Activated CD4-positive, alpha-beta T cell treated with anti-CD3 and anti-CD28 coated beads for 36 hours (primary cell): ENCODE results near the gene CENPA. TPM values are rescaled to one million over a fixed set of nuclear protein-coding genes. Genes with fewer than 3 reads are reported as not detected.
"Not testable (repeated sequence)": the region's sequence is repeated elsewhere in the genome, so short reads cannot be mapped to it uniquely, and the experiment has no call there.

Experiments
- ATAC-seq: fragments of 200-7000 bp; cut with Tn5 transposase; one replicate; pipeline ENCODE4 v1.10.0; 2021; ENCODE audit warnings: mild to moderate bottlenecking, moderate library complexity
- CTCF ChIA-PET: fragments of 350-600 bp; sonication (Branson Sonifier 250); formaldehyde crosslinking; loops from one replicate; lab custom pipeline; 2021; ENCODE audit warnings: antibody characterized with exemption; lab: Charles Lee
- POLR2A ChIA-PET: fragments of 350-600 bp; sonication (Branson Sonifier 250); formaldehyde crosslinking; loops from one replicate; lab custom pipeline; 2021; ENCODE audit warnings: antibody characterized with exemption, inconsistent platforms; lab: Charles Lee
- DNase-seq: peaks from one replicate; pipeline ENCODE4 v3.0.0-alpha.2; 2020
- H3K27ac Mint-ChIP-seq: one replicate; pipeline ENCODE4 v1.8.0; 2021; ENCODE audit warnings: mixed read lengths
- H3K27me3 Mint-ChIP-seq: one replicate; pipeline ENCODE4 v1.8.0; 2021; ENCODE audit warnings: mixed read lengths
- H3K36me3 Mint-ChIP-seq: one replicate; pipeline ENCODE4 v1.8.0; 2021; ENCODE audit warnings: low read depth, mixed read lengths
- H3K4me1 Mint-ChIP-seq: one replicate; pipeline ENCODE4 v1.8.0; 2021; ENCODE audit warnings: mixed read lengths
- H3K4me3 Mint-ChIP-seq: one replicate; pipeline ENCODE4 v1.8.0; 2021; ENCODE audit warnings: mild to moderate bottlenecking, moderate library complexity, mixed read lengths
- H3K9me3 Mint-ChIP-seq: one replicate; pipeline ENCODE4 v1.8.0; 2021; ENCODE audit warnings: low read depth, mixed read lengths
- intact Hi-C, 2 experiments: fragments of 100-400 bp; cut with DNase I in 1 of 2; cut with micrococcal nuclease in 1 of 2; formaldehyde crosslinking; loops; one replicate each; pipeline versions ENCODE4 v1.14.2 to v1.15.1; 2022 to 2024; cut with DNase I, micrococcal nuclease
- total RNA-seq, 2 experiments: library from RNA; stranded (reverse); gene quantifications; one replicate each; pipeline ENCODE4 v1.2.3, GENCODE V29; 2021

Gene CENPA
- total RNA-seq, 2 experiments from 2014 or later: 37.0 to 38.0 TPM

DNA sequence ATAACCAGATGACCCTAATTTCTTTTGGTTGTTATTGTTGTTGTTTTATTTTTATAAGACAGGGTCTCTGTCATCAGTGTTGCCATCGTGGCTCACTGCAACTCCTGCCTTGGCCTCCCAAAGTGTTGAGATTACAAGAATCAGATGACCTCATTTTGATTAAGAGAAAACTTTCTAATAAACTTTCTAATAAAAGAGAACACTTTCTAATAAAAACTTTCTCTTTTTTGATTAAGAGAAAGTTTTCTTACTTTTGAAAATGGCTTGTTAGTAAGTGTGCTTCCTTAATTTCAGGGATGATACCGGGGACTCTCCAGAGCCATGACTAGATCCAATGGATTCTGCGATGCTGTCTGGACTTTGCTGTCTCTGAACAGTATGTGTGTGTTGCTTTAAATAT is 7.7 kb downstream of the CENPA start:
- ATAC-seq: no peak
- Mint-ChIP-seq H3K9me3 (peaks cover 5% of the 10 kb centered on the region), H3K27ac (no peak overlapping the region), H3K4me1 (no peaks in the 10 kb centered on the region), H3K36me3 (peaks cover 61% of the 10 kb centered on the region), H3K4me3 (no peak overlapping the region), H3K27me3 (no peaks in the 10 kb centered on the region)
- ChIA-PET CTCF (no interaction called here), POLR2A (no interaction called here)
- intact Hi-C loops: no loop called here
- no peak for DNase-seq

DNA sequence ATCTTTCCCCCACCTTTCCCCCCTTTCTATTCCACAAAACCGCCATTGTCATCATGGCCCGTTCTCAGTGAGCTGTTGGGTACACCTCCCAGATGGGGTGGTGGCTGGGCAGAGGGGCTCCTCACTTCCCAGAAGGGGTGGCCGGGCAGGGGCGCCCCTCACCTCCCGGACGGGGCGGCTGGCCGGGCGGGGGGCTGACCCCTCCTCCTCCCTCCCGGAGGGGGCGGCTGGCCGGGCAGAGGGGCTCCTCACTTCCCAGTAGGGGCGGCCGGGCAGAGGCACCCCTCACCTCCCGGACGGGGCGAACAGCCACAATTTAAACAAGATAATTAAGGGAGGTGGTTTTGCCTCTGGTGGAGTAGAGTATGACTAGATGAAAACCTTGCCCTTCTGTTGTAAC is 9.3 kb downstream of the CENPA start:
- H3K4me1 Mint-ChIP-seq, POLR2A ChIA-PET, H3K27me3 Mint-ChIP-seq, ATAC-seq, H3K9me3 Mint-ChIP-seq, H3K27ac Mint-ChIP-seq, H3K4me3 Mint-ChIP-seq, DNase-seq, CTCF ChIA-PET, intact Hi-C loops: not testable (repeated sequence)
- H3K36me3 Mint-ChIP-seq: peaks cover 52% of the 10 kb centered on the region

- H3K9me3 Mint-ChIP-seq: no peaks in the 10 kb centered on the region
- no peak overlapping the region for H3K4me3 Mint-ChIP-seq
- no peaks in the 10 kb centered on the region for H3K27me3 Mint-ChIP-seq
- POLR2A ChIA-PET: no interaction called here
- CTCF ChIA-PET: no interaction called here
- H3K27ac Mint-ChIP-seq: no peak overlapping the region
- intact Hi-C loops: no loop called here
- DNase-seq (no peak), ATAC-seq (no peak)
- H3K36me3 Mint-ChIP-seq: peaks cover 20% of the 10 kb centered on the region
- H3K4me1 Mint-ChIP-seq: peaks cover 3% of the 10 kb centered on the region
Measured at GRCh38 chr2:26801328-26801727, 15.5 kb downstream of the CENPA start.

DNA sequence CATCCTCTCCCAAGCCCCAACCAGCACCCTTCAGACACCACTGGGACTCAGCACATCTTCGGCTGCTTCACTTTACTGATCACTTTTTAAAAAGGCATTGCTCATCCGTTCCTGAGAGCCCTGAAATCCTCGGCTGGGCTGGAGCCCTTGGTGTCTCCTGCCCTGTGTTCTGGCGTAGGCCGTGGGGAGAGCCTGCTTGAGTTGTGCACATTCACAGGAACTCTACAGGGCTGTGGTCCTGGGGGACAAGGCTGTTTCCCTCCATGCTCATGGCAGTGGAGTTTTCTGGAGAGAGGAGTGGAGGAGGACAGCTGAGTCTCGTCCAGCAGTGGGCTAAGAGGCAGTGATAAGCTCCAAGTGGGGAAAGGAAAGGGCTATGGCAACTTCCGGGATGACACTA is 15.9 kb downstream of the CENPA start:
- intact Hi-C loops: no loop called here
- H3K4me3 Mint-ChIP-seq: no peak overlapping the region
- ChIA-PET POLR2A (no interaction called here), CTCF (no interaction called here)
- H3K4me1 Mint-ChIP-seq: peaks cover 3% of the 10 kb centered on the region
- H3K27ac Mint-ChIP-seq: no peak overlapping the region
- H3K9me3 Mint-ChIP-seq: no peaks in the 10 kb centered on the region
- ATAC-seq (no peak), DNase-seq (no peak)
- peaks cover 16% of the 10 kb centered on the region for H3K36me3 Mint-ChIP-seq
- H3K27me3 Mint-ChIP-seq: no peaks in the 10 kb centered on the region

- Mint-ChIP-seq H3K9me3 (no peaks in the 10 kb centered on the region), H3K36me3 (peaks cover 3% of the 10 kb centered on the region), H3K27ac (no peak overlapping the region), H3K4me3 (no peak overlapping the region), H3K4me1 (peaks cover 12% of the 10 kb centered on the region), H3K27me3 (no peaks in the 10 kb centered on the region)
- ATAC-seq (peak; percentile 58), DNase-seq (no peak)
- POLR2A ChIA-PET: no interaction called here
- CTCF ChIA-PET: no interaction called here
- intact Hi-C loops: no loop called here
Measured at GRCh38 chr2:26805241-26805676, 19.4 kb downstream of the CENPA start.

- H3K9me3 Mint-ChIP-seq: no peaks in the 10 kb centered on the region
- no peaks in the 10 kb centered on the region for H3K27me3 Mint-ChIP-seq
- DNase-seq: no peak
- intact Hi-C loops: no loop called here
- ATAC-seq: no peak
- H3K4me3 Mint-ChIP-seq: no peak overlapping the region
- H3K36me3 Mint-ChIP-seq: no peaks in the 10 kb centered on the region
- peaks cover 29% of the 10 kb centered on the region for H3K4me1 Mint-ChIP-seq
- no peak overlapping the region for H3K27ac Mint-ChIP-seq
- CTCF ChIA-PET: no interaction called here
- POLR2A ChIA-PET: no interaction called here
Measured at GRCh38 chr2:26807788-26808460, 22.1 kb downstream of the CENPA start.

- peaks cover 29% of the 10 kb centered on the region for H3K4me1 Mint-ChIP-seq
- peaks cover 4% of the 10 kb centered on the region for H3K27me3 Mint-ChIP-seq
- intact Hi-C loops: no loop called here
- H3K27ac Mint-ChIP-seq: no peak overlapping the region
- POLR2A ChIA-PET: no interaction called here
- CTCF ChIA-PET: interaction anchor here (0.7 to 1.1 kb wide), 4 partner anchors 38 to 153 kb away, joined by 3 to 4 read pairs (median 3); no protein-coding TSS in a partner anchor
- H3K36me3 Mint-ChIP-seq: no peaks in the 10 kb centered on the region
- no peak overlapping the region for H3K4me3 Mint-ChIP-seq
- ATAC-seq (peak; percentile 54), DNase-seq (peak; percentile 33)
- H3K9me3 Mint-ChIP-seq: no peaks in the 10 kb centered on the region
Measured at GRCh38 chr2:26809211-26809610, 23.4 kb downstream of the CENPA start.

DNA sequence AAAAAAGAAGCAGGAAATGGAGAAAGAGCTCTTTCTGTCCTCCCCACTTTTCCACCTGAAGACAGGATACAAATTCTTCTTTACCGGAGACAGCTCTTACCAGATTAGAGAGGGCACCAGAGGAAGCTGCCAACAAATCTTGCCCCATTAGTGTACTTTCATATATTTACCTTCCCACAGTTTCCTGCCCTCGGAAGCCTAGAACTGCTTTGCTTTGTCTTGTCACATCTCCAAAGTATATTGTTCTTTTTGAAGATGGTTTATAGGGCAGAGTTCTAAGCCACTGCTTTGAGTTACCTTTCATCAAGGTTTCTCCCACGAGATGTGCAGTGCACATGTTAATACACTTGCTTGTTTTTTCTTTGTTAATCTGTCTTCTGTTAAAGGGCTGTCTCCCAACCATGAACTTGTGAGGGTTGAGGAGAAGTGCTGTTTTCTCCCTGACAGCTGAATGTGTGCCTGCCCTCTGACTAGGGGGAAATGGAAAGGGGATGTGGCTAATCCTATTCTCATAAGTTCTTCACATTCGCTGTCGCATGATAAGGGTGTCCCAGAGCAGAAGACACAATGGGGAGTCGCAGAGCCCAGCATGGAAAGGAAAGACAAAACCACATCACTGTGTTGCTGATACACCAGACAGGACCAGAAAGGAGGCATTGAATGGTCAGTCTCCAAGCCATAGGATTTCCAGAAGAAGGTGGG is 24.2 kb downstream of the CENPA start:
- intact Hi-C loops: no loop called here
- H3K4me3 Mint-ChIP-seq: peak overlapping the region; percentile 18
- no peaks in the 10 kb centered on the region for H3K9me3 Mint-ChIP-seq
- no peak for DNase-seq
- peak; percentile 56 for ATAC-seq
- H3K27me3 Mint-ChIP-seq: peaks cover 7% of the 10 kb centered on the region
- peaks cover 29% of the 10 kb centered on the region for H3K4me1 Mint-ChIP-seq
- H3K27ac Mint-ChIP-seq: peak overlapping the region; percentile 44
- H3K36me3 Mint-ChIP-seq: no peaks in the 10 kb centered on the region
- ChIA-PET CTCF (interaction anchor here (0.7 to 1.3 kb wide), 5 partner anchors 39 to 152 kb away, joined by 3 to 4 read pairs (median 3); no protein-coding TSS in a partner anchor), POLR2A (no interaction called here)

GRCh38 chr2:26811261-26811660 is 25.4 kb downstream of the CENPA start:
- ATAC-seq (no peak), DNase-seq (no peak)
- H3K4me3 Mint-ChIP-seq: no peak overlapping the region
- H3K36me3 Mint-ChIP-seq: no peaks in the 10 kb centered on the region
- H3K27ac Mint-ChIP-seq: no peak overlapping the region
- ChIA-PET POLR2A (no interaction called here), CTCF (interaction anchor here (1.3 kb wide), 1 partner anchor 42 kb away, joined by 3 read pairs; no protein-coding TSS in a partner anchor)
- intact Hi-C loops: no loop called here
- H3K27me3 Mint-ChIP-seq: peaks cover 9% of the 10 kb centered on the region
- peaks cover 26% of the 10 kb centered on the region for H3K4me1 Mint-ChIP-seq
- H3K9me3 Mint-ChIP-seq: no peaks in the 10 kb centered on the region

GRCh38 chr2:26811791-26812694 is 26.2 kb downstream of the CENPA start:
- H3K27ac Mint-ChIP-seq: no peak overlapping the region
- H3K4me1 Mint-ChIP-seq: peaks cover 26% of the 10 kb centered on the region
- no peaks in the 10 kb centered on the region for H3K9me3 Mint-ChIP-seq
- ATAC-seq (no peak), DNase-seq (no peak)
- no peaks in the 10 kb centered on the region for H3K36me3 Mint-ChIP-seq
- H3K27me3 Mint-ChIP-seq: peaks cover 9% of the 10 kb centered on the region
- ChIA-PET CTCF (no interaction called here), POLR2A (no interaction called here)
- intact Hi-C loops: no loop called here
- H3K4me3 Mint-ChIP-seq: no peak overlapping the region

GRCh38 chr2:26812731-26813130 is 26.9 kb downstream of the CENPA start:
- H3K27ac Mint-ChIP-seq: no peak overlapping the region
- H3K9me3 Mint-ChIP-seq: no peaks in the 10 kb centered on the region
- H3K4me1 Mint-ChIP-seq: peaks cover 26% of the 10 kb centered on the region
- DNase-seq: no peak
- H3K27me3 Mint-ChIP-seq: peaks cover 10% of the 10 kb centered on the region
- no peaks in the 10 kb centered on the region for H3K36me3 Mint-ChIP-seq
- no peak overlapping the region for H3K4me3 Mint-ChIP-seq
- no peak for ATAC-seq
- intact Hi-C loops: no loop called here
- CTCF ChIA-PET: interaction anchor here (0.9 to 2.3 kb wide), 2 partner anchors 9 to 33 kb away, joined by 3 to 8 read pairs; no protein-coding TSS in a partner anchor
- POLR2A ChIA-PET: no interaction called here
